ENCODE data around the gene HM13.
"Not testable (repeated sequence)": the region's sequence is repeated elsewhere in the genome, so short reads cannot be mapped to it uniquely, and the experiment has no call there.

Gene HM13

GRCh38 chr20:31593221-31594001 lies 79.2 kb downstream of the HM13 start:
- DNase-seq: no peak

DNA sequence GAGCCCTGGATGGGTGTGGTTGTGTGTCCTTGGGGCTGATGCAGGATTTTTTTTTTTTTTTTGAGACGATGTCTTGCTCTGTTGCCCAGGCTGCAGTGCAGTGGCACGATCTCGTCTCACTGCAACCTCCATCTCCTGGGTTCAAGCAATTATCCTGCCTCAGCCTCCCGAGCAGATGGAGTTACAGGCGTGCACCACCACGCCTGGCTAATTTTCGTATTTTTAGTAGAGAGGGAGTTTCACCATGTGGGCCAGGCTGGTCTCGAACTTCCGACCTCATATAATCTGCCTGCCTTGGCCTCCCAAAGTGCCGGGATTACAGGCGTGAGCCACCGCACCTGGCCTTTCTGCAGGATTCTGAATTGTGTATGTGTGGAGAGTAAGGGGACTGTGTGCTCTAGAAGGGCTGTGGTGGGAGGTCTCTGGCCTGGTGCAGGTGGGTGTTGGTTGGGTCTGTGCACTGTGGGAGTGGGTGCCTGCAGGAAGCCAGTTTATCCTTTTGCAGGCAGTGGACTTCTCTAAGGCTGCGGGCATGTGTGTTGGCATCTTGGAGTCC lies 79.8 kb downstream of the HM13 start:
- DNase-seq: no peak

DNA sequence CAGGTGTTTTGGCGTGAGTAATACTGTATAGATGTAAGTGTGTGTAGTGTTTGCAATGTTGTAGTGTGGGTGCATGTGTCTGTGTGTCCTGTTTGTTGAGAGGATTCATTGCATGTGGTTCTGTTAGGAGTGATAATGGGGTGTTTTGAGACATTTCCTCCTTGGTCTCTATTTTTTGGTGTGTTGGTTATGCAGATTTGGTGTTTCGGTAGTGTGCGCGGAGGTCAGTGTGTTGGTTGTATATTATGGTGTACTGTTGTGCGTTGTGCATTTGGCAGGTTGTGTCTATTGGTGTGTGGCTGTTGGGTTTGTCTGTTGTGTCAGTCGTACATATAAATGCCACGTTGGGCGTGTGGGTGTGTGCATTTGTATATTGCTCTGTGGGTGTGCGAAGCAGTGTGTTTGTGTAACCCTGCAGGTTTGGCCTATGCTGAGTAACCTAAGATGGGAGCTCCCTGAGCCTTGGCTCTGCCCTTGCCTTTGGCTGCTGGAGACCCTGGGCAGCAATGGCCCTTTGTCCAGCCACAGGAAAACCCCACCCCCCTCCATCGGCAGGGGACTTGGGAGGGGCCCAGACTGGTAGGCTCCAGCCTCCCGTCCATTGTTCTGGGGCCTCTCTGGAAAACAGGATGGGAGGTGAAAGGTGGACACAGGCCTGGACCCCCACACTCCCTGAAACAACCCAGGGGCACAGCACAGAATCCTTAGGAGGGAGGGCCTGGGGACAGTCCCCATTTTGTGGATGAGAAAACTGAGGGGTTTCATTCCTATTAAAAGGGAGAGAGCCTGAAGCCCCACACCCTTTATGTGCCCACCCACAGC lies 80.5 kb downstream of the HM13 start:
- no peak for DNase-seq

GRCh38 chr20:31595380-31595653 lies 81.1 kb downstream of the HM13 start:
- no peak for DNase-seq

DNA sequence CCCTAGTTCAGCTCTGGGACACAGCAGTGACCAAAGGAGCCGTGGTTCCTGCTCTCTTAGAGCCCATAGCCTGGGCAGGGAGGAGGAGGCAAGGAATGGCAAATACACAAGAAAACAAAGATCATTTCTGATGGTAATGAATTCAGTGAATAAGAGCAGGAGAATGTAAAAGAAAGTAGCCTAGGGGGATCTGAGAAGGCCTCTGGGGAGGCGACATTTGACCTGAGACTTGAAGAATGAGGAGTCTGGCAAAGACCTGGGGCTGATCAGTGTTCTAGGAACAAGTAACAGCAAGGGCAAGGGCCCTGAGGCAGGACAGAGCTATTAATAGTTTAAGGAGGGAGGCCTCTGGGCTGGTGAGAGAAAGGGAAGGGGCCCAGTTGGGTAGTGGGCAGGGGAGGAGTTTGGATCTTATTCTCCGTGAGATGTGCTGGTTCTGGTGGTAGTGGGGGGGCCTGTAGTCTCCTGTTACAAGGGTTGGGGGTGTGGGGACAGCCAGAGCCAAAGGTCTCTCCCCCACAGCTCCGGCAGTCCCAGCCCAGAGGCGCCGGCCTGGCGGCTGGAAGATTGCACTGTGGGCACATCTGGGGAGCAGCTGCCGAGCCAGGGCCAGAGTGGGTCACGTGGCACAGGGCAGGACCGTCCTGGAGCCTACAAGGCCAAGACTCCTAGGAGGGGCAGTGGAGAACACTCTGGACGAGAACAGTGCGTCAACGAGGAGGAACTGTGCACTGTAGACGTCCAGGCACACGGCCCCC lies 81.6 kb downstream of the HM13 start:
- no peak for DNase-seq

DNA sequence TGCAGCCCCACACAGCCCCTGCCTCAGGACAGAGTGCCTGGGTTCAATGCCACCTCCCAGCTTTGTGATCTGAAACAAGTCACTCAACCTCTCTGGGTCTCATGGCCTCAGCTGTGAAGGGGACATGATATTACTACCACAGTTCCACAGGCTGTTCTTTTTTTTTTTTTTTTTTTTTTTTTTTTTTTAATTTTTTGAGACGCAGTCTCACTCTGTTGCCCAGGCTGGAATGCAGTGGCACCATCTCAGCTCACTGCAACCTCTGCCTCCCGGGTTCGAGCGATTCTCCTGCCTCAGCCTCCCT lies 82.1 kb downstream of the HM13 start:
- not testable (repeated sequence) for DNase-seq

GRCh38 chr20:31596831-31597480 lies 82.7 kb downstream of the HM13 start:
- DNase-seq: no peak

GRCh38 chr20:31597481-31597855 lies 83.2 kb downstream of the HM13 start:
- no peak for DNase-seq

GRCh38 chr20:31602431-31602778 lies 88.2 kb downstream of the HM13 start:
- DNase-seq: no peak

DNA sequence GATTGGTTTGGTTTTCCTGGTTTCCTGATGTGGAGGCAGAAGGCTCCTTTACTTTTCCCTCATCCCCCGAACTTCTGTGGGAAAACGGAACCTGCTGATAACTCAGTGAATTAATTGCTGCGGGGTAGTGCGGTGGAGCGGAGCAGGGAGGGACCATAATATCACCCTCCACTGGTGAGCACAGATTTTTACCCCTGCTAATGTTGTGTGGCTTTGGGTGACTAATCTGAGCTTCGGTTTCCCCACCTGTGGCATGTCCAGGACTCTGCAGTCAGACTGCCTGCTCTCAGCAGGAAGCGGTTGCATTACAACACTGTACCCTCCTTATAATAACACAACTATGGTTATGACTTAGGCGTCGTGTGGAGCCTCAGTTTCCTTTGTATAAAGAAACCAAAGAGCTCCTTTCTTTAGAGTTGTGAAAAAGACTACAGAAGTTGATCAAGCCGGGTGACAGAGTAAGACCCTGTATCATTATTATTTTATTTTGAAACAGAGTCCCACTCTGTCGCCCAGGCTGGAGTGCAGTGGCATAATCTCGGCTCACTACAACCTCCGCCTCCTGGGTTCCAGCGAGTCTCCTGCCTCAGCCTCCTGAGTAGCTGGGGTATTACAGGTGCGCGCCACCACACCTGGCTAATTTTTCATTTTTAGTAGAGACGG lies 88.7 kb downstream of the HM13 start:
- peak; percentile 55 for DNase-seq

DNA sequence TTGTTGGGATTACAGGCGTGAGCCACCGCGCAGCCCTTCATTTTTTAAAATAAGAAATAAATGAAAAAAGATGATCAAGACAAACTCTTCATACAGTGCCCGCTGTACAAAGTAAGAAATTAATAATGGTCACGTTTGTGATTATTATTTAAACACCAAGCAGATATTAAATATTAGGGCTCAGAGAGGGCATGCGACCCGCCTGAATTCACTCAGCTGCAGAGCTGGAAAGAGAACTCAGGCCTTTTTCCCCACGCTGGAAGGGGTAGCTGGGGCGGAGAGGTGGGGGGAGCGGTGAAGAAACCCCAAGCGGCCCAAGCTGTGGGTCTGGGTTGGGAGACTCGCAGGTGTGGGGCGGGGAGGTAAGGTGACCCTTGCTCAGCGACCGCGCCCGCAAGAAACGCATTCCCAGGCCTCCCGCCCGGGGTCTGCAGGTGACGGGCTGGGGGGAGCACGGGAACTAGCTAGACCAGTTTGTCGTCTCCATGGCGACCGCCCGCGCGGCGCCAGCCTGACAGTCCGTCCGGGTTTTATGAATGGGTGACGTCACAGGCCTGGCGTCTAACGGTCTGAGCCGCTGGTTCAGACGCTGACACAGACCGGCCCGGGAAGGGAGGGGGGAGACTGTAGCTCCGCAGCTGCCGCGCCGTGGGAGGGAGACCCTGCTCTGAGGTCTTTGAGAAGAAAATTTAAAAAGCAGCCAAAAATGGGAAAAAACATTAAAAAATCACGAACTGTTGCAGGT lies 89.8 kb downstream of the HM13 start:
- peak; percentile 44 for DNase-seq

DNA sequence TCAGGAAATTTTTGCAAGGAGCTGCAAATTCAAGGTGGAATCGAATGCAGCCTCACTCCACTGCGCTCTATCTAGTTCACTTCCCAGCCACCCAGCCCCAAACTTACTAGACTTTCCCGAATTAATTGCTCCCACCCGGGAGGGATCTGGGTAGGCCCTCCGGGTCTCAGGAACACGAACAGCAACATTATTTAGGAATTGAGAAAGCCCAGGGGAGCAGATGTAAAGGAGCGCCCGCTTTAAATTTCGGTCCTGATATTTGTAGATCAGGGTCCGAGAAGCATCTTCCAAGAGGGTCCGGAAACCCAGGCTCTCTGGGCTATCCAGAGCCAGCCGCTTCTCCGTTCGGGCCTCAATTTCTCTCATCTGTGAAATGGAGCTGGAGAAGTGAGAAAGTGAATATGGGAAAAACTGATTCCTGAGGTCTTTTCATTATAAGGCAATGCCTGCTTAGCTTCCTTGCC lies 90.4 kb downstream of the HM13 start:
- no peak for DNase-seq

GRCh38 chr20:31605031-31605901 lies 91.0 kb downstream of the HM13 start, which contains the start of gene ID1:
Gene ID1, plus strand, starts transcription at chr20:31605289. Its CDS starts 99 bp downstream, at chr20:31605388.
- peak; percentile 88 for DNase-seq

DNA sequence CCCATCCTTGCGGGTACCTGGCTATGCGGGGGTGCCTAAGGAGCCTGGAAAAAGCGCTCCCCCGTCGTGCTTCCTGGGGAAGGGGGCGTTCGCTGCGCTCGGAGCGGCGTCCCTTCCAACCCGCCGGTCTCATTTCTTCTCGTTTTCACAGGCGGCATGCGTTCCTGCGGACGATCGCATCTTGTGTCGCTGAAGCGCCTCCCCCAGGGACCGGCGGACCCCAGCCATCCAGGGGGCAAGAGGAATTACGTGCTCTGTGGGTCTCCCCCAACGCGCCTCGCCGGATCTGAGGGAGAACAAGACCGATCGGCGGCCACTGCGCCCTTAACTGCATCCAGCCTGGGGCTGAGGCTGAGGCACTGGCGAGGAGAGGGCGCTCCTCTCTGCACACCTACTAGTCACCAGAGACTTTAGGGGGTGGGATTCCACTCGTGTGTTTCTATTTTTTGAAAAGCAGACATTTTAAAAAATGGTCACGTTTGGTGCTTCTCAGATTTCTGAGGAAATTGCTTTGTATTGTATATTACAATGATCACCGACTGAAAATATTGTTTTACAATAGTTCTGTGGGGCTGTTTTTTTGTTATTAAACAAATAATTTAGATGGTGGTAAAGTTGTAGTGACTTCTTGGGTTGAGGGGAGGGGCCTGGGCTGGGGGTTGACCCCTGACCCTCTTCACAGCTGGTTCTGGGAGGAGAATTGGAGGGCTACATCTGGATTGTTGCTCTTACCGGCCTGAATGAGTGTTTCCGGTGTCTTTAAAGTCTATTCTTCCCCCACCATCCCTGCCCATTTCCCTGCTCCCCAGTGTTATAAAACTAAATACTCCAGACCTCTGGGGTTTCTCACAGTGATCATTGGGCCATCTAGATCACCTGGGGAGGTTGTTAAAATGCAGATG lies 91.9 kb downstream of the HM13 start:
- no peak for DNase-seq

GRCh38 chr20:31606804-31607639 lies 92.8 kb downstream of the HM13 start:
- no peak for DNase-seq

DNA sequence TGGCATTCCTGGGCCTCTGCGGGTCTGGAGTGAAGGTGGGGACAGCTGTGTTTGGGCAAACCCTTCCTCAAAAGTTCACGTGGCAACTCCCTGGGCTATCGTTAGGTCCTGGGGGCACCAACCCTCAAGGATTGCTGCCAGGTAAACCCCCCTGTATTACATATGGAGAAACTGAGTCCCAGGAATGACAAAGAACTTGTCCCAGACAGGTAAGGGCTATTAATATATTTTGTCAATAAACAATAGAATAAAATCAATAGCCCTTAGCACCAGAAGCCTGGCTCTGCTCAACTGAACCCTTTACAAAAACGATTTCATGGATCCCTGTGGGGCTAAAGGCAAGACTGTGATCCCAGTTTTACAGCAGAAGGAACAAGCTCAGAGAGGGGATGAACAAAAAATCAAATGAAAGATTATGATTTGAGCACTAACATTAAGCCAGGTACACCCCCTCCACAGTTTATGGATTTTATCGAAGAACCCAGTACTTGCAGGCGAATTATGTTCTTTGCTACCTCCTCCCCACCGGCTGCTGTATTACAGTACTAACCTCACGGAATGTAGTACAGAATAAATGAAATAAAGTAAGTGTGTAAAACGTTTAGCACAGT lies 93.5 kb downstream of the HM13 start:
- DNase-seq: no peak

GRCh38 chr20:31608251-31608945 lies 94.2 kb downstream of the HM13 start:
- DNase-seq: no peak

DNA sequence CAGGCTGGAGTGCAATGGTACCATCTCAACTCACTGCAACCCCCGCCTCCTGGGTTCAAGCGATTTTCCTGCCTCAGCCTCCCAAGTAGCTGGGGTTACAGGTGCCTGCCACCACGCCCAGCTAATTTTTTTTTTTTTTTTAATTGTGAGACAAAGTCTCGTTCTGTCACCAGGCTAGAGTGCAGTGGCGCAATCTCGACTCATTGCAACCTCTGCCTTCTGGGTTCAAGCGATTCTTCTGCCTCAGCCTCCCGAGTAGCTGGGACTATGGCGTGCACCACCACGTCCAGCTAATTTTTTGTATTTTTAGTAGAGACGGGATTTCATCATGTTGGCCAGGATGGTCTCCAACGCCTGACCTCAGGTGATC lies 98.0 kb downstream of the HM13 start:
- DNase-seq: not testable (repeated sequence)

Measured in stimulated activated naive CD4-positive, alpha-beta T cell treated with Interleukin-2 at 50 U/mL for 16 hours (primary cell).